Lower leg skin (tissue), 3 donors: ENCODE data around the gene DOHH.

Experiments
- POLR2A ChIP-seq, 2 donors: fragments of 450-650 bp; IDR thresholded peaks; one replicate each; pipeline ENCODE4 v1.6.1; 2016 to 2017; ENCODE audit warnings: antibody characterized with exemption in 2 of 2, mild to moderate bottlenecking in 1 of 2, moderate library complexity in 1 of 2
- TF ChIP-seq, protein P1 (sequence below), 3 donors: fragments of 450-650 bp; IDR thresholded peaks; one replicate each; pipeline ENCODE4 v1.5.1; 2016; ENCODE audit warnings: antibody characterized with exemption in 3 of 3, mild to moderate bottlenecking in 3 of 3, moderate library complexity in 2 of 3

DNA sequence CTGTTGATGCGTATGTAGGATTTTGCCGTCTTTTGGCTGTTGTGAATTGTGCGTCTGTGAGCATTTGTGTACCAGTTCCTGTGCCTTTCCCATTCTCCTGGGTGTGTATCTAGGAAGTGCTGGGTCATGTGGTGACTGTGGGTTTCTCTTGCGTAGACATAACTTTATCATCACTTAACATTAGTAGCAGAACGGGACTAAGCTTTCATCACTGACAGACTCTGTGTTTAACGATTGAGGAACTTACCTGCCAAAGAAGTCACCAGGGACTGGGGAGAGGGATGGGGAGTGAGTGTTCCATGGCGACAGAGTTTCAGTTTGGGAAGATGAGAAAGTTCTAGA is 20.6 kb upstream of the DOHH start:
- TF ChIP-seq, protein P1, sequence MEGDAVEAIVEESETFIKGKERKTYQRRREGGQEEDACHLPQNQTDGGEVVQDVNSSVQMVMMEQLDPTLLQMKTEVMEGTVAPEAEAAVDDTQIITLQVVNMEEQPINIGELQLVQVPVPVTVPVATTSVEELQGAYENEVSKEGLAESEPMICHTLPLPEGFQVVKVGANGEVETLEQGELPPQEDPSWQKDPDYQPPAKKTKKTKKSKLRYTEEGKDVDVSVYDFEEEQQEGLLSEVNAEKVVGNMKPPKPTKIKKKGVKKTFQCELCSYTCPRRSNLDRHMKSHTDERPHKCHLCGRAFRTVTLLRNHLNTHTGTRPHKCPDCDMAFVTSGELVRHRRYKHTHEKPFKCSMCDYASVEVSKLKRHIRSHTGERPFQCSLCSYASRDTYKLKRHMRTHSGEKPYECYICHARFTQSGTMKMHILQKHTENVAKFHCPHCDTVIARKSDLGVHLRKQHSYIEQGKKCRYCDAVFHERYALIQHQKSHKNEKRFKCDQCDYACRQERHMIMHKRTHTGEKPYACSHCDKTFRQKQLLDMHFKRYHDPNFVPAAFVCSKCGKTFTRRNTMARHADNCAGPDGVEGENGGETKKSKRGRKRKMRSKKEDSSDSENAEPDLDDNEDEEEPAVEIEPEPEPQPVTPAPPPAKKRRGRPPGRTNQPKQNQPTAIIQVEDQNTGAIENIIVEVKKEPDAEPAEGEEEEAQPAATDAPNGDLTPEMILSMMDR (IDR thresholded peaks at IDR 0.05), result no peak
- no peak for TF ChIP-seq POLR2A (IDR thresholded peaks at IDR 0.05)
